Neural progenitor cell (in vitro differentiated cells): ENCODE measurements around the gene PHF13.

Experiments
- EZH2 ChIP-seq: fragments of 200-600 bp; sonication (generic); IDR thresholded peaks from 2 replicates; pipeline ENCODE4 v1.6.1; 2017; ENCODE audit warnings: antibody characterized with exemption, mild to moderate bottlenecking, moderate library complexity
- EZH2phosphoT487 ChIP-seq: fragments of 200-600 bp; sonication (generic); IDR thresholded peaks from 2 replicates; pipeline ENCODE4 v1.6.1; 2017; ENCODE audit warnings: antibody characterized with exemption
- TF ChIP-seq, protein P1 (sequence below): fragments of 200-600 bp; sonication (generic); IDR thresholded peaks from 2 replicates; pipeline ENCODE4 v1.5.1; 2017; ENCODE audit warnings: antibody characterized with exemption, mild to moderate bottlenecking

DNA sequence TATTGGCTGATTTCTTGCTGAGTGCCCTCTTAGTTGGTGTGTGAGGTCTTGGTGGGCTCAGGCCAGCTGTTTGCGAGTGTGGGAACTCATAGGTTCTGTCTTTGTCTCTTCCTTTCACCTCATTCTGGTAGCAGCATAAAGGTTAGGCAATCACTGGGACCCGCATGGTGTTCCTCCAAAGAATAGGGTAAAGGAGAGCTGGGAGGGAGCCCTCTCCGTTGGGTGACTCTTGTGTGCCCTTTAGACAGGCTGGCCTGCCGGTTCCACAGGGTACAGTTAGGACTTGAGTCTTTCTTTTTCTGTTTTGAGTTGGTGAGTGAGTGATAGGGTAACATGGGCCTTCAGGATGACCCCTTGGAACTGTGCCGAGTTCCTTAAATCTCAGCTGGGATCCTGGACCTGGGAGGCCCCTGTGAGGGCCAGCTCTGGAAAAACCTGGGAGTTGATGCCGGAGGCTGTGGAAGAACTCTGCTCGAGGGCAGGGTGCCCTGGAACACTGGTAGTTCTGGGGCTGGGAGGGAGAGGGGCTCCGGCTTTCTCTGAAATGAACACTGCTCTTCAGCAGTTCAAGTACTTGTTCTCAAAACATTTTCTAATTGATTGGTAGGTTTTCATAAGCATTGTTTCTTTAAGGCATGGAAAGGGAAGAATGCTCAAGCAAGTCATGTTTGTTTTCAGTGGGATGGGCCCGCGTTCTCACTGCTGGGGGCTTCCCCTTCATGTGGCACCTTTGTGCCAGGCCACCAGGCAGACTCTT, 9.0 kb downstream of the PHF13 start:
- TF ChIP-seq, protein P1, sequence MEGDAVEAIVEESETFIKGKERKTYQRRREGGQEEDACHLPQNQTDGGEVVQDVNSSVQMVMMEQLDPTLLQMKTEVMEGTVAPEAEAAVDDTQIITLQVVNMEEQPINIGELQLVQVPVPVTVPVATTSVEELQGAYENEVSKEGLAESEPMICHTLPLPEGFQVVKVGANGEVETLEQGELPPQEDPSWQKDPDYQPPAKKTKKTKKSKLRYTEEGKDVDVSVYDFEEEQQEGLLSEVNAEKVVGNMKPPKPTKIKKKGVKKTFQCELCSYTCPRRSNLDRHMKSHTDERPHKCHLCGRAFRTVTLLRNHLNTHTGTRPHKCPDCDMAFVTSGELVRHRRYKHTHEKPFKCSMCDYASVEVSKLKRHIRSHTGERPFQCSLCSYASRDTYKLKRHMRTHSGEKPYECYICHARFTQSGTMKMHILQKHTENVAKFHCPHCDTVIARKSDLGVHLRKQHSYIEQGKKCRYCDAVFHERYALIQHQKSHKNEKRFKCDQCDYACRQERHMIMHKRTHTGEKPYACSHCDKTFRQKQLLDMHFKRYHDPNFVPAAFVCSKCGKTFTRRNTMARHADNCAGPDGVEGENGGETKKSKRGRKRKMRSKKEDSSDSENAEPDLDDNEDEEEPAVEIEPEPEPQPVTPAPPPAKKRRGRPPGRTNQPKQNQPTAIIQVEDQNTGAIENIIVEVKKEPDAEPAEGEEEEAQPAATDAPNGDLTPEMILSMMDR: no peak
- TF ChIP-seq EZH2: no peak
- no peak for TF ChIP-seq EZH2phosphoT487
